ENCODE results near the gene UBE2D2. TPM values are rescaled to one million over a fixed set of nuclear protein-coding genes. Genes with fewer than 3 reads are reported as not detected.

Gene UBE2D2
- total and polyA plus RNA-seq, 2 of the 13 experiments (the other 11 are each of a cell fraction or from before 2014, with no cell fraction given), result 79.1 to 109 TPM

GRCh38 chr5:139669662-139670368 lies 108.7 kb downstream of the UBE2D2 start (continued):
- peak; percentile 64; the same call in 1 of the 2 replicates for TF ChIP-seq POGK (CRISPR knock-in tag; conservative IDR thresholded peaks at IDR 0.05)
- TF ChIP-seq ZNF569 (CRISPR knock-in tag; IDR thresholded peaks at IDR 0.05; ENCODE audit: borderline replicate concordance), result no peak
- no peak for TF ChIP-seq ARID2 (CRISPR knock-in tag; IDR thresholded peaks at IDR 0.05; ENCODE audit: borderline replicate concordance)
- no peak for TF ChIP-seq DPF2 (CRISPR knock-in tag; IDR thresholded peaks at IDR 0.05; ENCODE audit: borderline replicate concordance, low read depth)
- no peak for TF ChIP-seq GABPA (IDR thresholded peaks at IDR 0.05; ENCODE audit: low read depth, low read length)
- TF ChIP-seq GABPA (CRISPR knock-in tag; IDR thresholded peaks at IDR 0.05; ENCODE audit: low read depth), result peak; percentile 43; the same call in 1 of the 2 replicates
- 0 out of 2 replicates have a peak, but pooled peaks have one; percentile 13 for TF ChIP-seq KAT8 (CRISPR knock-in tag; IDR thresholded peaks at IDR 0.05)
- peak; percentile 81 for TF ChIP-seq ZNF770 (CRISPR knock-in tag; IDR thresholded peaks at IDR 0.05)
- TF ChIP-seq THRA (CRISPR knock-in tag; IDR thresholded peaks at IDR 0.05; ENCODE audit: borderline replicate concordance), result peak; percentile 38; the same call in 1 of the 2 replicates
- no peak for TF ChIP-seq LCORL (IDR thresholded peaks at IDR 0.05)
- peak; percentile 64 for TF ChIP-seq LCORL (CRISPR knock-in tag; IDR thresholded peaks at IDR 0.05)
- peak; percentile 71 for TF ChIP-seq ZNF263 (CRISPR knock-in tag; IDR thresholded peaks at IDR 0.05)
- peak; percentile 39 for TF ChIP-seq ZNF883 (CRISPR knock-in tag; IDR thresholded peaks at IDR 0.05; ENCODE audit: not compliant biosample characterization)
- TF ChIP-seq ZNF724P (CRISPR knock-in tag; IDR thresholded peaks at IDR 0.05; ENCODE audit: borderline replicate concordance), result no peak; the same call in 1 of the 2 replicates
- TF ChIP-seq ZBED4 (CRISPR knock-in tag; IDR thresholded peaks at IDR 0.05; ENCODE audit: borderline replicate concordance), result peak; percentile 49; the same call in 1 of the 2 replicates
- TF ChIP-seq ZNF776 (CRISPR knock-in tag; IDR thresholded peaks at IDR 0.05), result 0 out of 2 replicates have a peak, but pooled peaks have one; percentile 55
